ENCODE results near the gene ZBTB43.
"Not testable (repeated sequence)": the region's sequence is repeated elsewhere in the genome, so short reads cannot be mapped to it uniquely, and the experiment has no call there.

ZBTB43 gene

GRCh38 chr9:126781186-126782052 is 23.4 kb upstream of the ZBTB43 start:
- POLR2A ChIA-PET, result interaction anchor here (1.4 kb wide), 1 partner anchor 74 kb away, joined by 3 read pairs; no protein-coding TSS in a partner anchor
- peak; percentile 67 to 75 (median 69) for DNase-seq
- H3K4me1 ChIP-seq (ENCODE audit: control extremely low read depth in 1 of 4, control insufficient read depth in 4 of 4, insufficient read depth in 4 of 4, low read length in 3 of 4), result no peaks in the 10 kb centered on the region
- H3K27ac ChIP-seq (ENCODE audit: insufficient read depth in 1 of 2, low read depth in 1 of 2, low read length in 2 of 2, poor library complexity in 1 of 2, severe bottlenecking in 2 of 2), result no peak overlapping the region
- H3K27me3 ChIP-seq (replicated peaks in 2 of 5; ENCODE audit: control insufficient read depth in 4 of 5, insufficient read depth in 5 of 5, low read length in 4 of 5), result peaks cover 0 to 5% (median 2%) of the 10 kb centered on the region in 5 experiments
- CTCF ChIA-PET, result interaction anchor here (0.6 to 22.1 kb wide), 23 partner anchors 9 to 416 kb away, joined by 3 to 397 read pairs (median 4); no protein-coding TSS in a partner anchor
- no peaks in the 10 kb centered on the region for H3K9me3 ChIP-seq (ENCODE audit: control extremely low read depth in 1 of 5, control insufficient read depth in 4 of 5, insufficient read depth in 2 of 5, low read depth in 1 of 5, low read length in 4 of 5)
- no peaks in the 10 kb centered on the region for H3K36me3 ChIP-seq (ENCODE audit: control insufficient read depth in 4 of 4, insufficient read depth in 4 of 4, low read length in 3 of 4)
- 40% methylated on average over 25 of the region's 29 CpGs for WGBS (ENCODE audit: insufficient coverage)
- no peak overlapping the region for H3K4me3 ChIP-seq (ENCODE audit: control insufficient read depth in 1 of 7, extremely low read depth in 1 of 7, insufficient read depth in 4 of 7, low read depth in 2 of 7, low read length in 6 of 7)

- H3K27me3 ChIP-seq (replicated peaks in 2 of 5; ENCODE audit: control insufficient read depth in 4 of 5, insufficient read depth in 5 of 5, low read length in 4 of 5), result peaks cover 0 to 8% (median 2%) of the 10 kb centered on the region in 5 experiments
- DNase-seq, result no peak
- H3K4me3 ChIP-seq (ENCODE audit: control insufficient read depth in 1 of 7, extremely low read depth in 1 of 7, insufficient read depth in 4 of 7, low read depth in 2 of 7, low read length in 6 of 7), result no peak overlapping the region
- no peaks in the 10 kb centered on the region for H3K36me3 ChIP-seq (ENCODE audit: control insufficient read depth in 4 of 4, insufficient read depth in 4 of 4, low read length in 3 of 4)
- WGBS (ENCODE audit: insufficient coverage), result 47% methylated on average over 4 of the region's 4 CpGs
- no peak overlapping the region for H3K27ac ChIP-seq (ENCODE audit: insufficient read depth in 1 of 2, low read depth in 1 of 2, low read length in 2 of 2, poor library complexity in 1 of 2, severe bottlenecking in 2 of 2)
- no peaks in the 10 kb centered on the region for H3K4me1 ChIP-seq (ENCODE audit: control extremely low read depth in 1 of 4, control insufficient read depth in 4 of 4, insufficient read depth in 4 of 4, low read length in 3 of 4)
- ChIA-PET POLR2A (interaction anchor here (1.4 kb wide), 1 partner anchor 75 kb away, joined by 3 read pairs; no protein-coding TSS in a partner anchor), CTCF (interaction anchor here (0.6 to 22.1 kb wide), 17 partner anchors 9 to 417 kb away, joined by 3 to 397 read pairs (median 4); no protein-coding TSS in a partner anchor)
- no peaks in the 10 kb centered on the region for H3K9me3 ChIP-seq (ENCODE audit: control extremely low read depth in 1 of 5, control insufficient read depth in 4 of 5, insufficient read depth in 2 of 5, low read depth in 1 of 5, low read length in 4 of 5)
These were observed 22.8 kb upstream of the ZBTB43 start for GRCh38 chr9:126782053-126782388.

- H3K36me3 ChIP-seq (ENCODE audit: control insufficient read depth in 4 of 4, insufficient read depth in 4 of 4, low read length in 3 of 4), result no peaks in the 10 kb centered on the region
- H3K9me3 ChIP-seq (ENCODE audit: control extremely low read depth in 1 of 5, control insufficient read depth in 4 of 5, insufficient read depth in 2 of 5, low read depth in 1 of 5, low read length in 4 of 5), result no peaks in the 10 kb centered on the region
- no peak overlapping the region for H3K27ac ChIP-seq (ENCODE audit: insufficient read depth in 1 of 2, low read depth in 1 of 2, low read length in 2 of 2, poor library complexity in 1 of 2, severe bottlenecking in 2 of 2)
- ChIA-PET POLR2A (no interaction called here), CTCF (interaction anchor here (1.3 to 22.1 kb wide), 3 partner anchors 31 to 93 kb away, joined by 3 to 397 read pairs (median 5); no protein-coding TSS in a partner anchor)
- H3K4me3 ChIP-seq (ENCODE audit: control insufficient read depth in 1 of 7, extremely low read depth in 1 of 7, insufficient read depth in 4 of 7, low read depth in 2 of 7, low read length in 6 of 7), result no peak overlapping the region
- H3K4me1 ChIP-seq (ENCODE audit: control extremely low read depth in 1 of 4, control insufficient read depth in 4 of 4, insufficient read depth in 4 of 4, low read length in 3 of 4), result no peaks in the 10 kb centered on the region
- DNase-seq, result no peak
- WGBS (ENCODE audit: insufficient coverage), result no CpG with 5 or more reads among the region's 1 CpG
- peaks cover 0 to 10% (median 0%) of the 10 kb centered on the region in 5 experiments for H3K27me3 ChIP-seq (replicated peaks in 2 of 5; ENCODE audit: control insufficient read depth in 4 of 5, insufficient read depth in 5 of 5, low read length in 4 of 5)
These were observed 20.9 kb upstream of the ZBTB43 start for GRCh38 chr9:126783949-126784348.

- WGBS (ENCODE audit: insufficient coverage), result 100% methylated on average over 3 of the region's 11 CpGs
- ChIA-PET CTCF (interaction anchor here (1.3 to 22.1 kb wide), 3 partner anchors 32 to 94 kb away, joined by 3 to 397 read pairs (median 5); no protein-coding TSS in a partner anchor), POLR2A (no interaction called here)
- Histone ChIP-seq H3K36me3 (ENCODE audit: control insufficient read depth in 4 of 4, insufficient read depth in 4 of 4, low read length in 3 of 4) (no peaks in the 10 kb centered on the region), H3K27ac (ENCODE audit: insufficient read depth in 1 of 2, low read depth in 1 of 2, low read length in 2 of 2, poor library complexity in 1 of 2, severe bottlenecking in 2 of 2) (no peak overlapping the region), H3K4me1 (ENCODE audit: control extremely low read depth in 1 of 4, control insufficient read depth in 4 of 4, insufficient read depth in 4 of 4, low read length in 3 of 4) (no peaks in the 10 kb centered on the region), H3K4me3 (ENCODE audit: control insufficient read depth in 1 of 7, extremely low read depth in 1 of 7, insufficient read depth in 4 of 7, low read depth in 2 of 7, low read length in 6 of 7) (no peak overlapping the region), H3K27me3 (replicated peaks in 2 of 5; ENCODE audit: control insufficient read depth in 4 of 5, insufficient read depth in 5 of 5, low read length in 4 of 5) (peaks cover 0 to 10% (median 0%) of the 10 kb centered on the region in 5 experiments), H3K9me3 (ENCODE audit: control extremely low read depth in 1 of 5, control insufficient read depth in 4 of 5, insufficient read depth in 2 of 5, low read depth in 1 of 5, low read length in 4 of 5) (no peaks in the 10 kb centered on the region)
- DNase-seq, result no peak
These were observed 20.4 kb upstream of the ZBTB43 start for GRCh38 chr9:126784401-126784800.

GRCh38 chr9:126784841-126785240 is 20.0 kb upstream of the ZBTB43 start:
- H3K9me3 ChIP-seq (ENCODE audit: control extremely low read depth in 1 of 5, control insufficient read depth in 4 of 5, insufficient read depth in 2 of 5, low read depth in 1 of 5, low read length in 4 of 5); H3K27me3 ChIP-seq (replicated peaks in 2 of 5; ENCODE audit: control insufficient read depth in 4 of 5, insufficient read depth in 5 of 5, low read length in 4 of 5); H3K36me3 ChIP-seq (ENCODE audit: control insufficient read depth in 4 of 4, insufficient read depth in 4 of 4, low read length in 3 of 4); H3K4me1 ChIP-seq (ENCODE audit: control extremely low read depth in 1 of 4, control insufficient read depth in 4 of 4, insufficient read depth in 4 of 4, low read length in 3 of 4); POLR2A ChIA-PET; H3K4me3 ChIP-seq (ENCODE audit: control insufficient read depth in 1 of 7, extremely low read depth in 1 of 7, insufficient read depth in 4 of 7, low read depth in 2 of 7, low read length in 6 of 7); H3K27ac ChIP-seq (ENCODE audit: insufficient read depth in 1 of 2, low read depth in 1 of 2, low read length in 2 of 2, poor library complexity in 1 of 2, severe bottlenecking in 2 of 2): not testable (repeated sequence)
- CTCF ChIA-PET, result interaction anchor here (1.3 to 22.1 kb wide), 3 partner anchors 32 to 94 kb away, joined by 3 to 397 read pairs (median 5); no protein-coding TSS in a partner anchor
- DNase-seq, result peak in 1 of 3 donors; percentile 33
- WGBS (ENCODE audit: insufficient coverage), result 71% methylated on average over 4 of the region's 6 CpGs

- Histone ChIP-seq H3K4me3 (ENCODE audit: control insufficient read depth in 1 of 7, extremely low read depth in 1 of 7, insufficient read depth in 4 of 7, low read depth in 2 of 7, low read length in 6 of 7) (no peak overlapping the region), H3K9me3 (ENCODE audit: control extremely low read depth in 1 of 5, control insufficient read depth in 4 of 5, insufficient read depth in 2 of 5, low read depth in 1 of 5, low read length in 4 of 5) (no peaks in the 10 kb centered on the region), H3K27me3 (replicated peaks in 2 of 5; ENCODE audit: control insufficient read depth in 4 of 5, insufficient read depth in 5 of 5, low read length in 4 of 5) (peaks cover 0 to 15% (median 4%) of the 10 kb centered on the region in 5 experiments), H3K36me3 (ENCODE audit: control insufficient read depth in 4 of 4, insufficient read depth in 4 of 4, low read length in 3 of 4) (no peaks in the 10 kb centered on the region), H3K4me1 (ENCODE audit: control extremely low read depth in 1 of 4, control insufficient read depth in 4 of 4, insufficient read depth in 4 of 4, low read length in 3 of 4) (no peaks in the 10 kb centered on the region), H3K27ac (ENCODE audit: insufficient read depth in 1 of 2, low read depth in 1 of 2, low read length in 2 of 2, poor library complexity in 1 of 2, severe bottlenecking in 2 of 2) (no peak overlapping the region)
- CTCF ChIA-PET, result interaction anchor here (1.0 to 3.4 kb wide), 2 partner anchors 11 to 83 kb away, joined by 3 to 21 read pairs; no protein-coding TSS in a partner anchor
- POLR2A ChIA-PET, result no interaction called here
- no peak for DNase-seq
- WGBS (ENCODE audit: insufficient coverage), result no CpG with 5 or more reads among the region's 2 CpGs
These were observed 16.8 kb upstream of the ZBTB43 start for GRCh38 chr9:126788046-126788445.

All from common myeloid progenitor, CD34-positive (primary cell).